NOMO-1 treated with dmso at 0.1 percent for 144 hours (cell line): ENCODE results near the gene MED7.
"Not testable (repeated sequence)": the region's sequence is repeated elsewhere in the genome, so short reads cannot be mapped to it uniquely, and the experiment has no call there.

Source experiments
- DNase-seq: peaks from one replicate; lab custom pipeline; 2025; ENCODE audit not compliant: unreplicated experiment; lab: John Stamatoyannopoulos, UW

MED7 gene, protein sequence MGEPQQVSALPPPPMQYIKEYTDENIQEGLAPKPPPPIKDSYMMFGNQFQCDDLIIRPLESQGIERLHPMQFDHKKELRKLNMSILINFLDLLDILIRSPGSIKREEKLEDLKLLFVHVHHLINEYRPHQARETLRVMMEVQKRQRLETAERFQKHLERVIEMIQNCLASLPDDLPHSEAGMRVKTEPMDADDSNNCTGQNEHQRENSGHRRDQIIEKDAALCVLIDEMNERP

DNA sequence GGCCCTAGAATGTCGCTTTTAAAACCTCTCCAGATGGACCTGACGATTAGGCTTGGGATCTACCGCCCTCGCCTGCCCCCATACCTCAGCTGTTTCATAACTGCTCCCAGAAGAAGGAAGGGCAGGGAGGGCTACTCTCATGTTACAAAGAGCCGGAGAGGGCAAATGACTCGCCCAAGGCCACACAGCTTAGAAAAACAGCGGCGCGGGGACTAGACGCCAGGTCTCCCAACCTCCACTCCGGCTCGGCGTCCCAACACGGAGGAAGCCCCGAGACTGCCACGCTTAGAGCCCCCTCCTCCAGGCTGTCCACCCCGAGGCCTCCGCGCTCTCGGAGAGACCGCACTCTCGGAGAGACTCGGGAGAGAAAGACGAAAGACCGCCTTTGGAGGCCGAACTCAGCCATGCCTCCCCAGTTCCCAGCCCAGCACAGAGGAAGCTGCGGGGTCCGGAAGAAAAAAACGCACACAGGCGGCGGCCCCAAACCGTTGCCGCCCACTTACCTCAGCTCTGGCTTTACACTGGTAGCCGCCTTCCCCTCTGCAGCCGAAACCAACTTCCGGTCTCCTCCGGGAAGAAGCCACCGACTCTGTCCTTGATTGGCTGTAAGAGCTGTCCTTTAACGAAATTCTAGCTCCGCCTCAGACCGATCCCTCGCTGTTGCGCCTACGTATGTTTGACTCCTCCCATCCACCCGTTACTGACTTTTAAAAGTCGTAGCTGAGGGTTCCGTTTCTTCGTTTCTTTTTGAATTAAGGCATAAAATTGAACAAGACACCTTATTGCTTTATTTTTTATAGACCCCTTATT is at the start of gene MED7:
Gene MED7, minus strand, starts transcription at position 549 of the 810 bp plus-strand sequence. CDS start 3,434 bp downstream, outside the sequence.
- peak; percentile 98 for DNase-seq

DNA sequence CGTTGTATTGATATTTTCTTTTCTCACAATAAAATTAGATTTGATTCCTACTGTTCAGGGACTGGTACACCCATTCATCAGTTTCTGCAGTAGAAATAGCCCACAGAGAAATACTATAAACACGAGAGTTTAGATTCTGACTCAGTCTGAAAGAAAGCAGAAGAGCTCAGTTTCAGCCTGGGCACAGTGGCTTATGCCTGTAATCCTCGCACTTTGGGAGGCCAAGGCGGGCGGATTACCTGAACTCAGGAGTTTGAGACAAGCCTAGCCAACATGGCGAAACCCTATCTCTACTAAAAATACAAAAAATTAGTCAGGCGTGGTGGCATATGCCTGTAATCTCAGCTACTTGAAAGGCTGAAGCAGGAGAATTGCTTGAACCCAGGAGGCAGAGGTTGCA is 46.6 kb upstream of the MED7 start:
- DNase-seq = no peak

DNA sequence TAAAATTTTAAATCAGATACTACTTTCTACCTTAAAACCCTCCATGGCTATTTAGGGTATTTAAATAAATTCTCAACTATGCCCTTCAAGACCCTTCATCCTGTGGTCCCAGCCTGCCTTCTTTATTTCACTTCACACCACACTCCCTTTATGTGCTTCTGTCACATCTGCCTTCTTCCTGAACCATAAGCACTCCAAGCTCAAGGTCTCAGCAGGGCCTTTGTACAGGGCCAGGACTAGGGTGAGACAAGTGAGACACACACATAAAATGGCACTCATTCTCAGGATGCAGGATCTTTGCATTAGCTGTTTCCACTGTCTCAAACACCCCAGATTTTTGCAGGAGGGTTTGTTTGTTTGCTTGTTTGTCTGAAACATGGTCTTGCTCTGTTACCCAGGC is 45.6 kb upstream of the MED7 start:
- no peak for DNase-seq

DNA sequence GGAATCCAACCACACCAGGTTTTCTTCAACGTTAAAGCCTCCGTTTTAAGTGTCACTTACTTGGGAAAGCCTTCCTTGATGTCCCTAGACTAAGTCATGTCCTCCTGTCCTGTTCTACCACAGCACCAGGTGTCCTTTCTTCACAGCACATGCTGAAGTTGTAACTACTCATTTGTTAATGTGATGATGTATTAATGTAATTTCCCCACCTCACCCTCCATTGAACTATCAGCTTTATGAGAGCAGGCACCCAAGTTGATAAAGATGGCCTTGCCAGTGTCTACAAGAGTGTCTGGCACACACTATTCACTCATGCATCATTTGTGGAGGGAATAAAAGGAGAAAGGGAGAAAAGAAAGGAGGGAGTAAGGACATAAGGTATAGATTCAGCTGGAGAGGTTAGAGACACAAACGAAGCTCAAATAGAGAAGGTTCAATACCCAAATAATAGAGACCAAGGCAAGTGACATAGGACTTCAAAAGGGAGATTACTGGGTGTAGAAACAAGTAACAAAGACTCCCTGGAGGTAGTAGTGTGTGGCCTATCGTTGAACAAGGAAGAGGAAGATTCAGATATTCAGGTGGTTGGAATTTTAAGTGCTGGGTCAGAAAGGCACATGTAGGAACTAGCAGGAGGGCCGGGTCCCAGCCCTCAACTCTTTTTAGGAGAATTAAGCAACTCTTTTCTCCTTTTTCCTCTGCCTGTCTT is 44.5 kb upstream of the MED7 start:
- no peak for DNase-seq

DNA sequence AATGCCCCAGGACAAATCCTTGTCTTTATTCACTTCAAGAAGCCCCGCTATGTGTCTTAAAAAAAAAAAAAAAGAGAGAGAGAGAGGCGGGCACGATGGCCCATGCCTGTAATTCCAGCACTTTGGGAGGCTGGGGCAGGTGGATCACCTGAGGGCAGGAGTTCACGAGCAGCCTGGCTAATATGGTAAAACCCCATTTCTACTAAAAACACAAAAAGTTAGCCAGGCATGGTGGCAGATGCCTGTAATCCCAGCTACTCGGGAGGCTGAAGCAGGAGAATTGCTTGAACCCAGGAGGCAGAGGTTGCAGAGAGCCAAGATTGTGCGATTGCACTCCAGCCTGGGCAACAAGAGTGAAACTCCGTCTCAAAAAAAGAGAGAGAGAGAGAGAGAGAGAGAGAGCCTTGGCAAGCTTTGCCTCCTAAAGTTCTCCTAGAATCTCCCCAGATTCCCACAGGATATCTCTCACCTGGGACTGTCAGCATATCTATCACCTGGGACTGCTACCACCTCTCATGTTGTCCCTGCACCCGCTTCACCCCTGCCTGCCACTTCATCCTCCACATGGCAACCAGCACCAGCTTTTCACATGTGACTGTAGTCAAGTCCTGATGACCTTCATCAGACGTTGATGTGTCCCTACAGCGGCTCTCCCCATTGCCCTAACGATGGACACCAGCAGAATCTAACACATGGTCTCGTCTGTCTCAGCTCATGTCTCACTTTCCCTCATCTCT is 43.8 kb upstream of the MED7 start:
- no peak for DNase-seq

DNA sequence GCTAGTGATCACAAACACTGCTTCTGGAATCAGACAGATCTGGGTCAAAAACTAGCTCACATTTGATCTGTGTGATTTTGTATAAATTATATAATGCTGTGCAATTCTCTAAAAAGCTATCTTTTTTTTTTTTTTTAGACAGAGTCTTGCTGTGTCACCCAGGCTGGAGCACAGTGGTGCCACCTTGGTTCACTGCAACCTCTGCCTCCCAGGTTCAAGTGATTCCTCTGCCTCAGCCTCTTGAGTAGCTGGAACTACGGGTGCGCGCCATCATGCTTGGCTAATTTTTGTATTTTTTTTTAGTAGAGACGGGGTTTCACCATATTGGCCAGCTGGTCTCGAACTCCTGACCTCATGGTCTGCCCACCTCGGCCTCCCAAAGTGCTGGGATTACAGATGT is 42.5 kb upstream of the MED7 start:
- DNase-seq = not testable (repeated sequence)

DNA sequence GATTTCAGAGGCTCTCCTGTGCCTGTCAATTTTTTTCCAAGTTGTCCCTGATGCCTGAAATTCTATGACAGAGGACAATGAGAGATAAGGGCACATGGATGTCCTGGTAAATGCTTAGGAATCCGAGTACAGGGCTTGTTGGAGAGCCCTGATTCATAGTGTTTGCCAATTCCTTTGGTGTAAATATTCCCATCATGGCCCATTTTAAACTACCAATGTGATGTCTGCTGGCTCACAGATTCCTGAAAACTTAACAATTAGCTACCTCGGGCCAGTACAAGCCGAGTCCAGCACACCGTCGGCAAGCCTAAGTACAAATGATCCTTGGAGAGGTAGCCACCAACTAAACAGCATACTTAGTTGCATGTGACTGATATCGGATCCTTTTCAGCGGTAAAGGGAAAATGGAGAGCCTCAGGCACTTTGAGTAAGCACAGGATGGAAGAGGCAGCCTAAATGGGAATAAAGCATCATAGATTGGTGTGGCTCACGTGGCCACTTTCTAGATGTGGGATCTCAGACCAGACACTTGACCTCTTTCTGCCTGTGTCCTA is 41.5 kb upstream of the MED7 start:
- no peak for DNase-seq

DNA sequence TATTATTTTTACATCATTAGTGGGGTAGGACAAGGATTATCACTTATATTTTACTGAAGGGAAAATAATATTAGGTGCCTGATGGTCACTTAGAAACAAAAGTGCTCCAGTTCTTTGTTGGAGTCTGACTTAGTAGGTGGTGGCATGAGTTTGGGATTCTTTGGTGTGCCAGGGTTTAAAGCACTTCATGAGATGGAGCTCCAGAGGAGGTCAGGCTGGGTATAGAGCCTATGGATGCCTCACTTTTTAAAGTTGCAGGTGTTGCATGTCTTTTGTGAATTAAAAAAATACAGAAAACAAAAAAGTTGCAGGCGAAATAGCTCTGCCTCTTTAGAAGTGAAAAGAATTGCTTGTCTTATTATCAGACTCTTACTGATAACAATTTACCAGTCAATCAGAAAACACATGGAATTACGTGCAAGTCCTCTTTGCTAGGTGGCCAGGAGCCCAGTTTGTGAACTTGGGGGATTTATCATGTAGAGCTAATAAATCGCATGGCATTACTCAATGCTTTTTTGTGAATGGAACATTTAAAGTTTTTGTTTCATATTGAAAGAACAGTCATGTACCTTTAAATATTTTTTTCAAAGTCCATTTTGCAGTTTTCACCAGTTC is 39.6 kb upstream of the MED7 start:
- no peak for DNase-seq

DNA sequence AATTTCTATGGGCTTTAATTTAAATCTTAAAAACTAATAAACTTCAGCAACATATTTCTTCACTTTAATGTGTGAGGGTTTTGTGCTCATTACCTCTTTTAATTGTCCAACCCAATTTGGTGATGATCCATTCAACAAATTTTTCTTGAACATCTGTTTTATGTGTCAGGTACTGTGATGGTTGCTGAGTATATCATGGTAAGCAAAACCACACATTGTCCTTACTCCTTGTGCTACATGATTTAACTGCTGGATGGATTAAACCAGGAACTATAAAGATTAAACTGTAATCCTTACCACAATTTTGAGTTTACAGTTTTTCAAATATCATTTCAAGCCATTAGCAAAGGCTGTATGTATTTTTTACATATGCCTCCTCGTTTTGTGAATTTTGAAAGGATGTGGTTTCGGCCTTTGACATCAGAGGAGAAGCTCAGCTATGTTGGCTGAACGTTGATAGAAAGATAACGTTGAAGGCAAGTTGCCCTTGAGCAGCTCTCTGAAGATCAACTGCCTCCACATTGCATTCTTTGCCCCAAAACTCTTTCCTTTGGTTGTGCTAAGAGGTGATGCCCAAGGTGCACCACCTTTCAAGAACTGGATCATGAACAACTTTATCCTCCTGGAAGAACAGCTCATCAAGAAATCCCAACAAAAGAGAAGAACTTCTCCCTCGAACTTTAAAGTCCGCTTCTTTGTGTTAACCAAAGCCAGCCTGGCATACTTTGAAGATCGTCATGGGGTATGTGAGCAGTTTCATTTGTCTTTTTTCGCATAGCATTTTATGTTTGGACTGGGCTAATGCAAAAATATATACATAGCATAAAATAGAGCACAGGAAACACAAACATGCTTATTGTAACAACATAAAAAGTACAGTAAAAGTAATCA is 38.0 kb upstream of the MED7 start, which contains the start of gene ITK:
Gene ITK, plus strand, starts transcription at position 467 of the 891 bp plus-strand sequence. Its CDS starts 138 bp downstream, at position 605.
- no peak for DNase-seq

DNA sequence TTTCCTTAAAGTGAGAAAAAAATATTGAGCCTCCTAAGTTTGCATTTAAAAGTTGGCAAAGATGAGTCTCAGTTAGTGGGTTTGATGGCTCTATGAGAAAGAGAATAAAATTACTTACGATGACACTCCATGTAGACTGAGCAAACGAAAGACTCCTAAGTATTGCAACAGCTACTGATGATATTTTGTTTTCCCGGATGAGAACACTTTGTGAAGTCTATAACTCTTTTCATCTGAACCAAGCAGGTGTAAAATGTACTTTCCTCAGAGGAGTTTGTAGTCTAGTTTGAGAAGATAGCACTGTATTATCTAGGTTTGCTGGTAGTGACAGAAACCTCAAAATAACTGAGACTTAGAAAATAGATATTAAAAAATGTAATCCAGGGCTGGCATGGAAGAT is 36.3 kb upstream of the MED7 start:
- no peak for DNase-seq

DNA sequence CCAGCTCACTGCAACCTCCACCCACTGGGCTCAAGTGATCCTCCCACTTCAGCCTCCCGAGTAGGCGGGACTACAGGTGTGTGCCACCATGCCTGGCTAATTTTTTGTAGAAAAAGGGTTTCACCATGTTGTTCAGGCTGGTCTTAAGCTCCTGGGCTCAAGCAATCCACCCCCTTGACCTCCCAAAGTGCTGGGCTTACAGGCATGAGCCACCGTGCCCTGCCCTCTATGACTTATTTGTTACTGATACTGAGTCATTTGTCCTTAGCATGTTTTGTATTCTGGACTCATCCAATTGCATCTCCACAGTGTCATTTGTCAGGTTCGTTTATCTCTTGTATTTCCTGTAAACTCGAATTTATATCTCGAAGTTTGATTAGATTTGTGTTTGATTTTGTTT is 35.3 kb upstream of the MED7 start:
- no peak for DNase-seq

DNA sequence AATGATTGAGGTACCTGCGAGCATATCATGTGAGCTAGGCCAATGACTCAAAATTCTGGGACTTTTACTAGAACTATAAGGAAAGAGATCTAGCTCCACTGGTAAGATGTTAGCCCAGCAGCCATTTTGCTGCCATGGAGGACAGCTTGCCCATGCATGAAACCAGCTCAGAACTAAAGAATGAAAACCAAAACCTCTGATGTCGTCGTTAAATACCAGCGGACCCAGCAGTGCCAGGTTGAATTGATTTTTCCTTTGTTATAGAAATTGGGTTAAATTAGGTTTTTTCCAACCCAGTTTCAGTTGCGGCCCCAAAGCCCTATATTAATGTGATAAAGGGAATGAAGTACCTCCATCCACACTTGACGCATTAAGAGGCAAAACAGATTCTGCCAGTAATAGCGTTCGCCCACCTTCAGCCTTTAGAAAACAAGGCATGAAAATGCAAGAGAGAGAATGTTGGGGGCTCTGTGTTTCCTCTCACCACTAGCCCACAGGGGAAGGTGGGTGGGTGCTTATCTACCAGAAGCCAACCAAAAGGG is 32.5 kb upstream of the MED7 start:
- DNase-seq = no peak

DNA sequence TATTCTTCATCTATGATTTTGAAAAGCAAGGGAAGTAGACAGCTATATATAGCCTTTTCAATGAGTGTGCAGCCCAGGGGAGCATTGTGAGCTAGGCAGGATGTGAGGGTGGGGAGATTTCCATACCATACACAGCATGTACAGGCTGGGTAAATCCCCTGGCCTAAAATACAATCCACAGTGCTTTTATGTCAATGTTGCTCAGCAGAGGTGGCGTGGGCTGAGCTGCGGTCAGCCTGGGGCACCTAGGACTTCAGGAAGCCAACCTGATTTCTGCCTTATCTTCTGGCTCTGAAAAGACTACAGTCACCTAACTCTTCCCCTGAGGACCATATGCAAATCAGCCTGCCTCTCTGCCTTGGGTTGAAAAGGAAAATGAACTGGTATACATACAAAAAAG is 29.7 kb upstream of the MED7 start:
- DNase-seq = no peak

DNA sequence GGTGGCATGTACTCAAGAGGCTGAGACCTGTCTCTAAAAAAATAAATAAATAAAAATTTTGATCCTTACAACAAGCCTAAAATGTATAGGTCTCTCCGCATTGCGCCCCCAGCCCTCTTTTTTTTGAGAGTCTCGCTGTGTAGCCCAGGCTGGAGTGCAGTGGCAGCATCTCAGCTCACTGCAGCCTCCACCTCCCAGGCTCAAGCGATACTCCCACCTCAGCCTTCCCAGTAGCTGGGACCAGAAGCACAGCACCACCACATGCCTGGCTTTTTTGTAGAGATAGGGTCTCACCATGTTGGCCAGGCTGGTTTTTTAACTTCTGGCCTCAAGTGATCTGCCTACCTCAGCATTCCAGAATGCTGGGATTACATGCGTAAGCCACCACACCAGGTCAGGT is 25.6 kb upstream of the MED7 start:
- no peak for DNase-seq

DNA sequence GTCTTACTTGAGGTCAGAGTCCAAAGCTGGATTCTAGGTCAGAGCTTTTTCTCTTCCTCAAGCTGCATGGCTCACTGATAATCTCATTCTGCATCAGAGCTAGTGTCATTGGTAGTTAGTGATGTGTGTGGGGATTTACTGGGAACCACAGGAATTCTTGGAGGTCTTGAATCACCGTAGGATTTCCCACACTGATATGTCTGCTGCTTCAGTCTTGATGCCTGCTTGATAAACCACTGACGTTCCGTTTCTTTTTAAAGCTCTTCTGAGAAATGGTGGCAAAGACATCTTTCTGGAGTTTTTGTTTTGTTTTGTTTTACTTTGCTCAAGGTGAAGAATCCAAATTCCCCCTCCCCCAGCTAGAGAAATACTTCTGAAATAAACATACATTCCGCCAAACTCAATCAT is 24.6 kb upstream of the MED7 start:
- DNase-seq = no peak

DNA sequence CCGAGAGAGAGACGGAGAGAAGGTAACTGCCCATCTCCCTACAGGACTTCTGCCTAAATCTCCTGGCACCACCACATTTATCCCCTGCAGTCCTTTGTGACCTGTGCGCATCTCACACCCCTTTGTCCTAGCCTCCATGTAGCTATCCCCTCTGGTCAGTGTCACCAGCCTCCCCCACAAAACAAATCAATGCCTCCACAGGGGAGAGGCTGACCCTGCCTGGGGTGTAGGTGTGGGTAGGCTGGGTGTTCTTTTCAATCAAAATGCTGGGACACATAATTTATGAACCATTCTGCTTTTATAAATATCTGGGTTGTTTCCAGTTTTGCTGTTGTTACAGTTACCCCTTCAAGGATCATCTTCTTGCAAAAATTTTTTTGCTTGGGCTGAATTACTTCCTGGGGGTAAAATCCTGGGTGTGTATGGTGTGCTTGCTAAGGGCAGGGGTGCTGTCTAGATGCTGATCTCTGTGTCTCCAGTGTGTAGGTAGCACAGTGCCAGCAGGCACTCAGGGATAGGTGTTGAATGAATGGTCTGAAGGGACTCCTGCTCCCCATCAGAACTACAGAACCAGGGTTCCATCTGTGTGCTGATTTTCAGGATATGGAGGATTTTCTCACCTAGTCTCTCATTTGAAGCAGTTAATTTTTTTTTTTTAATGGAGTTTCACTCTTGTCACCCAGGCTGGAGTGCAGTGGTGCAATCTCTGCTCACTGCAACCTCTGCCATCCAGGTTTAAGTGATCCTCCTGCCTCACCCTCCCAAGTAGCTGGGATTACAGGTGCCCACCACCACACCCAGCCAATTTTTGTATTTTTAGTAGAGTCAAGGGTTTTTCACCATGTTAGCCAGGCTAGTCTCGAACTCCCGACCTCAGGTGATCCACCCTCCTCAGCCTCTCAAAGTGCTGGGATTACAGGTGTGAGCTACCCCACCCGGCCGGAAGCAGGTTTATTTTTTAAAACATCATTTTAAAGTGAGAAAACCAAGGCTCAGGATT is 23.8 kb upstream of the MED7 start, which contains the start of gene GARIN3:
Gene GARIN3, minus strand, starts transcription at position 51 of the 1,000 bp plus-strand sequence. CDS start 96 bp downstream, outside the sequence.
- no peak for DNase-seq

DNA sequence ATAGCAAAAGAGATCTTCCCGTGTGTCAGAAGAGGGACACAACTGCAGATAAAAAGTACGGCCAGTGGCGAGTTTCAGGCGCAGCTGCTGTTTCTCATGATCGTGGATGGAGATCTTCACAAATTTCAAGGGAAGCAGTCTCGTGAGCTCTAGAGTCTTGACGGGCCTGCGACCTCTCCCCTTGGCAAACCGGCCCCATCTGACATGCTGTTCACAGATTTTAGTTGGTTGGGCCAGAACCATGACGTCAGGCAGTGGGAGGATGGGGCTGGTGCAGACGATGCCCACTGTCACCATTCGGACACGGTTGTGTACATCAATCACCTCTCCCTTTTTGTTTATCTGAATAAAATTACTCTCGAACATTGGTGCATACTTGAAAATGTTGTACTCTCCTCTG is 23.0 kb upstream of the MED7 start:
- no peak for DNase-seq

DNA sequence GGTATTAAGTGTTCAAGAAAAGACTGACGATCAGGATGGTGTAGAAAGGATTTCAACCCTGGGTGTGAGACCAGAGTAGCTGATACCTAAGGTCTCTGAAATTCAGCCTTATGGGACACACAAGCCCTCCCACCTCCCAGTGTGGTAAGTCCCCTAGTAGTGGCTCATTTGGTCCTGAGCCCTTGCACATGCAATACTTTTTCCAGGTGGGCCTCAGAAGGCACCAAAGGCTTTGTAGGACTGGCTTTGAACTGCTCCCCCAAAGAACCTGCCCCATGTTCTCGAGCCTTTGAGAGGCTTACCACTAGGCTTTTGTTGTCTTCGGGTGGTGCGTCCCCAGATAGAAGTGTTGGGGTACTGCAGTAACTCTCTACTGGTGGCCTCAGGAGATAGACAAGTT is 22.6 kb upstream of the MED7 start:
- DNase-seq = no peak
